Stomach (tissue), 4 donors: ENCODE data around the gene BTBD9.

Experiments used
- CTCF ChIP-seq, 7 experiments: fragments of 450-650 bp in 4 of 7; fragments of 200-600 bp in 3 of 7; sonication (generic) in 3 of 7; IDR thresholded peaks; one replicate each; pipeline ENCODE4 v1.5.1; 2016 to 2019; ENCODE audit warnings: antibody characterized with exemption in 7 of 7, control low read depth in 2 of 7, mild to moderate bottlenecking in 1 of 7
- EP300 ChIP-seq: sonication (generic); formaldehyde crosslinking; IDR thresholded peaks from one replicate; pipeline ENCODE4 v1.6.1; 2017; ENCODE audit warnings: antibody characterized with exemption
- POLR2A ChIP-seq, 4 donors: fragments of 450-650 bp; IDR thresholded peaks; one replicate each; pipeline ENCODE4 v1.6.1; 2016; ENCODE audit warnings: antibody characterized with exemption in 4 of 4, control low read depth in 2 of 4, mild to moderate bottlenecking in 1 of 4, moderate library complexity in 1 of 4

DNA sequence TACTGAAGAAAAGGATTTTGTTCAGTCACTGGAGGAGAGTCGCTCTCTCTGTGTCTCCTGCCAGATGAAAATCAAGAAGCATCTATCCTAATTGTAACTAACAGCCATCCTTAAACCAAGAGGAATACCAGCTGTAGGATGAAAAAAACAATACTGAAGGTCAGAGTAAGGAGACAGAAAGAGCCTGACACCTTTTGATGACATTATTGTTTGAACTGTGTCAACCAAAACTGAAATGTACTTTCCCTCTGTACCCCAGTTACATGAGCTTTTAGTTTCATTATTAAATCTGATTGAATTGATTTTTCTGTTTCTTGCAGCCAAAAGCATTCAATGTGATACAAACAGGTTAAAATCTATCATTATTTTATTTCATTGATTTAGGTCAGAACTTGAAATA is 17.2 kb upstream of the BTBD9 start:
- TF ChIP-seq POLR2A (IDR thresholded peaks at IDR 0.05) = no peak
- no peak for TF ChIP-seq CTCF (IDR thresholded peaks at IDR 0.05)
- TF ChIP-seq EP300 = no peak
